ENCODE measurements around the gene GRIA2. TPM values are rescaled to one million over a fixed set of nuclear protein-coding genes. Genes with fewer than 3 reads are reported as not detected.

The GRIA2 gene
- total and polyA plus RNA-seq, 3 experiments from 2014 or later, result not detected

Other genes starting within 250 kb of the GRIA2 start
- under 1 TPM in 1 of 2 experiments, not detected in 1; 0.13 TPM for gene PDGFC, start 248.9 kb upstream of the GRIA2 start, total RNA-seq
- gene PDGFC, start 248.9 kb upstream of the GRIA2 start, polyA plus RNA-seq, result not detected
- not detected for gene GLRB, start 144.6 kb upstream of the GRIA2 start, total RNA-seq
- not detected for gene GLRB, start 144.6 kb upstream of the GRIA2 start, polyA plus RNA-seq

Data from CD8-positive, alpha-beta memory T cell (primary cell).